Measurements from ENCODE around the gene OR1J4.

DNA sequence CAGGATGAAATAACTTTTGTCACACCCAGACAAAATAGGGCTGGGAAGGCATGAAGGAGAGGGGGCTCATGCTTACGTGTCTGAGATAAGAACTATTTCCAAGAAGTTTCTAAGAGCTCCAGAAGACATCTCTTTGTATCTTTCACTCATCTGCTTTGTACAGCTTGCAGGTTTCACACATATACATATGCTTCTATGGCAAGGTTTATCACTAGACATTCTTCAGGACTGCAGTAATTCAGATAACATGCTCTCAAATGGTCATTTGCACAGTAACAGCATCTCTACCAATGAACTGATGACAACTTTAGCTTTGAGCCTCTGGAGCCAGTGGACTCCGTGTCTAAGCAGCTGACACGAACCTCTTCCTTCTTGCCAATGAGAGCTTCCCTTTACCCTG, 44.4 kb upstream of the OR1J4 start:
- TF ChIP-seq CTCF (conservative IDR thresholded peaks at IDR 0.05; ENCODE audit: low read depth, low read length): no peak
- TF ChIP-seq EZH2 (IDR thresholded peaks at IDR 0.05; ENCODE audit: borderline replicate concordance, low read depth, low read length, poor library complexity, severe bottlenecking): no peak
